Measurements from ENCODE around the gene CXXC5.

Gene CXXC5

DNA sequence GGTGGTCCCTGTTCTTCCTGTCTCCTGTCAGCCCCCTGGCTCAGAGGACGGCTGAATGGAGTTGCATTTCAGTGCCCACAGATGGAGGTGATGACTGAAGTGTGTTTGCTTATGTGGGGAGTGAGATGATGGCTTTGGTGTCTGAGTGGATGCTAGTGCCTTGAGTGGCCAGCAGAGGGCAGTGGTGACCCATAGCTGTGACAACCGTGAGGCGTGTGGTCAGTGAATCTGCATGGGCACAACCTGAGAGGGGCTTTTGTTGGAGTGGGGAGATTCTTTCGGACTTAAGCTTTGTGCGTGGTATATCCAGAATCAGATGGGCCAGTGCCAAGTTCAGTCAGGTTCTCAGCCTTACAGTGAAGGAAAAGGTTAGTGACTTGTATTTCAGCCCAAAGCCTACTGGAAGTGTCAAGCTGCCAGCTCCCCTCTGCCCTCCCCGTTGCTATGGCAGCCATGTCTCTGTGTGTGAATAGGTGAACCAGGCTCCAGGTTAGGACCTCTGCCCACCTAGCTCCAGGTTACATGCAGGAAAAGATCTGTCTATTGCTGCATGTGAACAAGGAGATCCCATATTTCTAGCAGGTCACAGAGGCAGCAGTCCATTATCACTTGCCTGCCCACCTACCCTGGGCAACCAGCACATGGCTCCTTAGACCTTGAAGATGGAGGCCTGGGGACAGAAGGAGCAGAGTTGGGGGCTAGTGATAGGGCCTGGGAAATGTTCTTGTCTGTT is 14.7 kb upstream of the CXXC5 start:
- TF ChIP-seq, protein P1, sequence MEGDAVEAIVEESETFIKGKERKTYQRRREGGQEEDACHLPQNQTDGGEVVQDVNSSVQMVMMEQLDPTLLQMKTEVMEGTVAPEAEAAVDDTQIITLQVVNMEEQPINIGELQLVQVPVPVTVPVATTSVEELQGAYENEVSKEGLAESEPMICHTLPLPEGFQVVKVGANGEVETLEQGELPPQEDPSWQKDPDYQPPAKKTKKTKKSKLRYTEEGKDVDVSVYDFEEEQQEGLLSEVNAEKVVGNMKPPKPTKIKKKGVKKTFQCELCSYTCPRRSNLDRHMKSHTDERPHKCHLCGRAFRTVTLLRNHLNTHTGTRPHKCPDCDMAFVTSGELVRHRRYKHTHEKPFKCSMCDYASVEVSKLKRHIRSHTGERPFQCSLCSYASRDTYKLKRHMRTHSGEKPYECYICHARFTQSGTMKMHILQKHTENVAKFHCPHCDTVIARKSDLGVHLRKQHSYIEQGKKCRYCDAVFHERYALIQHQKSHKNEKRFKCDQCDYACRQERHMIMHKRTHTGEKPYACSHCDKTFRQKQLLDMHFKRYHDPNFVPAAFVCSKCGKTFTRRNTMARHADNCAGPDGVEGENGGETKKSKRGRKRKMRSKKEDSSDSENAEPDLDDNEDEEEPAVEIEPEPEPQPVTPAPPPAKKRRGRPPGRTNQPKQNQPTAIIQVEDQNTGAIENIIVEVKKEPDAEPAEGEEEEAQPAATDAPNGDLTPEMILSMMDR (IDR thresholded peaks at IDR 0.05; ENCODE audit: low read depth, low read length, missing control alignments), result peak; percentile 99
- Histone ChIP-seq H3K4me3 (ENCODE audit: low read depth, low read length) (no peak overlapping the region), H3K36me3 (replicated peaks) (peaks cover 10% of the 10 kb centered on the region), H3K27me3 (replicated peaks) (no peaks in the 10 kb centered on the region), H3K27ac (no peak overlapping the region)
- DNase-seq, result no peak
- in situ Hi-C loops (cut with HindIII; ENCODE audit: low pct_ligation_motif_present, low sequenced_read_pairs), result loop anchor here (25.0 kb wide), 1 partner anchor 129 kb away; no protein-coding TSS in a partner anchor

GRCh38 chr5:139634028-139634325 is 14.2 kb upstream of the CXXC5 start:
- DNase-seq, result no peak
- H3K36me3 ChIP-seq (replicated peaks), result peaks cover 7% of the 10 kb centered on the region
- H3K27me3 ChIP-seq (replicated peaks), result no peaks in the 10 kb centered on the region
- TF ChIP-seq, protein P1 (IDR thresholded peaks at IDR 0.05; ENCODE audit: low read depth, low read length, missing control alignments), result no peak
- no peak overlapping the region for H3K4me3 ChIP-seq (ENCODE audit: low read depth, low read length)
- in situ Hi-C loops (cut with HindIII; ENCODE audit: low pct_ligation_motif_present, low sequenced_read_pairs), result loop anchor here (25.0 kb wide), 1 partner anchor 128 kb away; no protein-coding TSS in a partner anchor
- no peak overlapping the region for H3K27ac ChIP-seq

GRCh38 chr5:139634541-139634940 is 13.6 kb upstream of the CXXC5 start:
- H3K27ac ChIP-seq, result no peak overlapping the region

GRCh38 chr5:139635191-139635590 is 13.0 kb upstream of the CXXC5 start:
- DNase-seq, result no peak
- H3K4me3 ChIP-seq (ENCODE audit: low read depth, low read length), result no peak overlapping the region
- TF ChIP-seq, protein P1 (IDR thresholded peaks at IDR 0.05; ENCODE audit: low read depth, low read length, missing control alignments), result no peak
- H3K27ac ChIP-seq, result no peak overlapping the region
- in situ Hi-C loops (cut with HindIII; ENCODE audit: low pct_ligation_motif_present, low sequenced_read_pairs), result loop anchor here (25.0 kb wide), 1 partner anchor 127 kb away; no protein-coding TSS in a partner anchor
- H3K27me3 ChIP-seq (replicated peaks), result no peaks in the 10 kb centered on the region
- H3K36me3 ChIP-seq (replicated peaks), result peaks cover 4% of the 10 kb centered on the region

More at GRCh38 chr5:139634541-139634940, 13.6 kb upstream of the CXXC5 start:
- in situ Hi-C loops (cut with HindIII; ENCODE audit: low pct_ligation_motif_present, low sequenced_read_pairs), result loop anchor here (25.0 kb wide), 1 partner anchor 128 kb away; no protein-coding TSS in a partner anchor
- H3K4me3 ChIP-seq (ENCODE audit: low read depth, low read length), result no peak overlapping the region
- TF ChIP-seq, protein P1 (IDR thresholded peaks at IDR 0.05; ENCODE audit: low read depth, low read length, missing control alignments), result no peak
- peaks cover 4% of the 10 kb centered on the region for H3K36me3 ChIP-seq (replicated peaks)
- no peak for DNase-seq
- no peaks in the 10 kb centered on the region for H3K27me3 ChIP-seq (replicated peaks)

- Histone ChIP-seq H3K27ac (no peak overlapping the region), H3K36me3 (replicated peaks) (peaks cover 4% of the 10 kb centered on the region), H3K4me3 (ENCODE audit: low read depth, low read length) (no peak overlapping the region), H3K27me3 (replicated peaks) (no peaks in the 10 kb centered on the region)
- peak; percentile 69 for DNase-seq
- TF ChIP-seq, protein P1 (IDR thresholded peaks at IDR 0.05; ENCODE audit: low read depth, low read length, missing control alignments), result peak; percentile 85
- in situ Hi-C loops (cut with HindIII; ENCODE audit: low pct_ligation_motif_present, low sequenced_read_pairs), result loop anchor here (25.0 kb wide), 1 partner anchor 127 kb away; no protein-coding TSS in a partner anchor
These were observed 12.4 kb upstream of the CXXC5 start for GRCh38 chr5:139635606-139636206.
